Left lung (tissue), 10 donors: Measurements from ENCODE around the gene VPREB1. TPM values are rescaled to one million over a fixed set of nuclear protein-coding genes. Genes with fewer than 3 reads are reported as not detected.
"Not testable (repeated sequence)": the region's sequence is repeated elsewhere in the genome, so short reads cannot be mapped to it uniquely, and the experiment has no call there.

Experiments used
- ATAC-seq: fragments of 200-7000 bp; cut with Tn5 transposase; one replicate; pipeline ENCODE4 v1.9.1; 2020; ENCODE audit warnings: moderate library complexity
- DNase-seq, 4 donors: peaks; one replicate each; pipeline ENCODE4 v3.0.0-alpha.2; 2013 to 2020
- H3K27ac ChIP-seq, 2 donors: fragments of 200-600 bp; sonication (generic) in 1 of 2; one replicate each; pipeline versions ENCODE4 v1.5.0 to v1.8.0; 2020 to 2021
- H3K27me3 ChIP-seq, 2 donors: fragments of 200-600 bp; sonication (generic) in 1 of 2; one replicate each; pipeline versions ENCODE4 v1.5.0 to v1.8.0; 2020 to 2021
- H3K36me3 ChIP-seq, 2 donors: fragments of 200-600 bp; sonication (generic) in 1 of 2; one replicate each; pipeline versions ENCODE4 v1.5.0 to v1.8.0; 2020 to 2021
- H3K4me1 ChIP-seq, 2 donors: fragments of 200-600 bp; one replicate each; pipeline ENCODE4 v1.8.0; 2021
- H3K4me3 ChIP-seq, 2 donors: fragments of 200-600 bp; sonication (generic) in 1 of 2; one replicate each; pipeline versions ENCODE4 v1.5.0 to v1.8.0; 2020 to 2021; ENCODE audit warnings: mild to moderate bottlenecking in 1 of 2
- H3K9me3 ChIP-seq, 2 donors: fragments of 200-600 bp; sonication (generic) in 1 of 2; one replicate each; pipeline versions ENCODE4 v1.5.0 to v1.8.0; 2020 to 2021
- CTCF ChIP-seq, 2 donors: fragments of 200-600 bp; sonication (generic) in 1 of 2; IDR thresholded peaks; one replicate each; pipeline versions ENCODE4 v1.5.0 to v1.8.0; 2021; ENCODE audit warnings: antibody characterized with exemption in 2 of 2
- intact Hi-C, 2 donors: fragments of 100-400 bp; cut with DNase I; formaldehyde crosslinking; loops; one replicate each; pipeline versions ENCODE4 v1.11.2 to v1.14.2; 2022
- polyA plus RNA-seq, 6 donors: library from polyadenylated mRNA; unstranded; fragments of 120-200 nt; gene quantifications; one replicate each; pipeline ENCODE4 v1.2.1, GENCODE V29; 2013; ENCODE audit not compliant: insufficient read length in 6 of 6
- total RNA-seq, 2 donors: library from RNA; stranded (reverse); fragmentation: NEBNext Ultra II Directional; extraction: Animal tissue kit (Norgen Biotek cat#: 25700); gene quantifications; one replicate each; pipeline ENCODE4 v1.2.1, GENCODE V29; 2021
- donor health status: DM: no; HTN: yes; CAD: no.
- donor health status: DM: no; HTN: no; CAD: no.

Gene VPREB1
- total and polyA plus RNA-seq, 8 donors = 0.21 to 0.53 (median 0.36) TPM; not detected in 4

GRCh38 chr22:22248878-22249277, 4.3 kb downstream of the VPREB1 start:
- no peak overlapping the region for H3K27ac ChIP-seq
- DNase-seq (no peak), ATAC-seq (no peak)
- H3K36me3 ChIP-seq = no peaks in the 10 kb centered on the region
- intact Hi-C loops = no loop called here
- H3K9me3 ChIP-seq = no peaks in the 10 kb centered on the region
- H3K4me1 ChIP-seq = no peaks in the 10 kb centered on the region
- no peak for TF ChIP-seq CTCF (IDR thresholded peaks at IDR 0.05)
- H3K27me3 ChIP-seq = peaks cover 0 to 13% of the 10 kb centered on the region in 2 donors
- no peak overlapping the region for H3K4me3 ChIP-seq

- H3K9me3 ChIP-seq, DNase-seq, H3K27ac ChIP-seq, ATAC-seq, H3K4me1 ChIP-seq, H3K27me3 ChIP-seq, H3K4me3 ChIP-seq, intact Hi-C loops, H3K36me3 ChIP-seq: not testable (repeated sequence)
Measured at GRCh38 chr22:22250651-22251050, 6.1 kb downstream of the VPREB1 start.

DNA sequence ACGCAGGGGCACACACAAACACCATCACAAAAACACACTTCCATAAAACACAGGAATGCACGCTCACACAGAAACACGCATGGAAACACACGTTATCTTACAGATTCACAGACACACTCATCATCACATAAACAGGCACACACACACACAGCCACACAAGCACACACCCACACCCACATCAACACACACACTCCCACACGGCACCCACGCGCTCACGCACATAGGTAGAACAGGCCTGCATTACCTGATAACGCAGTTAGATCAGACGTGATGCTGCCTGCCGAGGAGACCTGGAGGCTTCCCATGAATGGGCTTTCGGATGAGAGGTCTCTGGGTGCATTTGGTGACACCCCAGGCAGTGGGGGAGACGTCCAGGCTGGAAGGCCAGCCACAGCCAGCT, 11.5 kb downstream of the VPREB1 start:
- H3K36me3 ChIP-seq, H3K4me1 ChIP-seq, ATAC-seq, DNase-seq, H3K4me3 ChIP-seq, H3K9me3 ChIP-seq, H3K27ac ChIP-seq, intact Hi-C loops, H3K27me3 ChIP-seq: not testable (repeated sequence)

GRCh38 chr22:22258597-22259415, 14.2 kb downstream of the VPREB1 start:
- DNase-seq, H3K4me1 ChIP-seq, H3K27ac ChIP-seq, H3K36me3 ChIP-seq, H3K4me3 ChIP-seq, ATAC-seq, intact Hi-C loops, H3K9me3 ChIP-seq, H3K27me3 ChIP-seq: not testable (repeated sequence)

GRCh38 chr22:22260169-22260568, 15.6 kb downstream of the VPREB1 start:
- H3K4me1 ChIP-seq, H3K27me3 ChIP-seq, H3K27ac ChIP-seq, intact Hi-C loops, H3K36me3 ChIP-seq, DNase-seq, H3K9me3 ChIP-seq, ATAC-seq, H3K4me3 ChIP-seq: not testable (repeated sequence)

- H3K36me3 ChIP-seq, intact Hi-C loops, ATAC-seq, H3K4me3 ChIP-seq, H3K27me3 ChIP-seq, H3K27ac ChIP-seq, DNase-seq, H3K9me3 ChIP-seq, H3K4me1 ChIP-seq: not testable (repeated sequence)
Measured at GRCh38 chr22:22260586-22260985, 16.0 kb downstream of the VPREB1 start.

- H3K9me3 ChIP-seq, H3K36me3 ChIP-seq, H3K27me3 ChIP-seq, H3K4me3 ChIP-seq, H3K27ac ChIP-seq, intact Hi-C loops, ATAC-seq, H3K4me1 ChIP-seq: not testable (repeated sequence)
- DNase-seq = peak in 1 of 4 donors; percentile 15
Measured at GRCh38 chr22:22262332-22263074, 17.9 kb downstream of the VPREB1 start.

- H3K4me3 ChIP-seq, DNase-seq, intact Hi-C loops, H3K4me1 ChIP-seq, H3K36me3 ChIP-seq, H3K27ac ChIP-seq, ATAC-seq, H3K9me3 ChIP-seq, H3K27me3 ChIP-seq: not testable (repeated sequence)
Measured at GRCh38 chr22:22263823-22264222, 19.2 kb downstream of the VPREB1 start.

- H3K4me1 ChIP-seq, intact Hi-C loops, H3K9me3 ChIP-seq, ATAC-seq, DNase-seq, H3K27ac ChIP-seq, H3K36me3 ChIP-seq, H3K27me3 ChIP-seq, H3K4me3 ChIP-seq: not testable (repeated sequence)
Measured at GRCh38 chr22:22270036-22270676, 25.6 kb downstream of the VPREB1 start.

GRCh38 chr22:22277423-22277822, 32.8 kb downstream of the VPREB1 start:
- DNase-seq, H3K36me3 ChIP-seq, H3K4me1 ChIP-seq, H3K27ac ChIP-seq, H3K9me3 ChIP-seq, intact Hi-C loops, ATAC-seq, H3K4me3 ChIP-seq, H3K27me3 ChIP-seq: not testable (repeated sequence)

- H3K4me3 ChIP-seq, H3K4me1 ChIP-seq, H3K27ac ChIP-seq, ATAC-seq, intact Hi-C loops, H3K36me3 ChIP-seq, DNase-seq, H3K27me3 ChIP-seq, H3K9me3 ChIP-seq: not testable (repeated sequence)
Measured at GRCh38 chr22:22284962-22285756, 40.6 kb downstream of the VPREB1 start.
